H9 (cell line): ENCODE results near the gene EPS8L3. TPM values are rescaled to one million over a fixed set of nuclear protein-coding genes. Genes with fewer than 3 reads are reported as not detected.

Source experiments
- DNase-seq: peaks from one replicate; pipeline ENCODE4 v3.0.0-alpha.2; 2017
- H2AFZ ChIP-seq: one replicate; pipeline ENCODE4 v1.6.1; 2013; ENCODE audit warnings: mild to moderate bottlenecking, low read length, control low read depth, moderate library complexity
- H2AK5ac ChIP-seq: 2 replicates; pipeline ENCODE4 v1.6.1; 2013; ENCODE audit warnings: low read length, control low read depth, mixed read lengths; ENCODE audit not compliant: insufficient read length
- H2BK120ac ChIP-seq: one replicate; pipeline ENCODE4 v1.6.1; 2013; ENCODE audit warnings: low read depth, mild to moderate bottlenecking, low read length, control low read depth, inconsistent platforms; ENCODE audit not compliant: poor library complexity, severe bottlenecking
- H2BK12ac ChIP-seq: 2 replicates; pipeline ENCODE4 v1.6.1; 2013; ENCODE audit warnings: low read length, control low read depth, mixed read lengths, low read depth; ENCODE audit not compliant: insufficient read length
- H2BK15ac ChIP-seq: 2 replicates; pipeline ENCODE4 v1.6.1; 2013; ENCODE audit warnings: low read depth, low read length, control low read depth
- H2BK20ac ChIP-seq: one replicate; pipeline ENCODE4 v1.6.1; 2013; ENCODE audit warnings: low read depth, mild to moderate bottlenecking, low read length, control low read depth, inconsistent platforms; ENCODE audit not compliant: poor library complexity, severe bottlenecking
- H2BK5ac ChIP-seq: 2 replicates; pipeline ENCODE4 v1.6.1; 2013; ENCODE audit warnings: low read length, control low read depth, mixed read lengths; ENCODE audit not compliant: insufficient read length
- H3K14ac ChIP-seq: 2 replicates; pipeline ENCODE4 v1.6.1; 2013; ENCODE audit warnings: low read length, control low read depth; ENCODE audit not compliant: insufficient read depth
- H3K18ac ChIP-seq: 2 replicates; pipeline ENCODE4 v1.6.1; 2013; ENCODE audit warnings: low read depth, mild to moderate bottlenecking, mixed read lengths, low read length, control low read depth; ENCODE audit not compliant: insufficient read length
- H3K23ac ChIP-seq: 2 replicates; pipeline ENCODE4 v1.6.1; 2013; ENCODE audit warnings: low read length, control low read depth, mixed read lengths, low read depth; ENCODE audit not compliant: insufficient read length
- H3K23me2 ChIP-seq: 2 replicates; pipeline ENCODE4 v1.6.1; 2013; ENCODE audit warnings: low read depth, mild to moderate bottlenecking, mixed read lengths, low read length, control low read depth; ENCODE audit not compliant: insufficient read length, poor library complexity, severe bottlenecking
- H3K27ac ChIP-seq: 2 replicates; pipeline ENCODE4 v1.5.1; 2013; ENCODE audit warnings: low read length, control low read depth, mixed read lengths, low read depth; ENCODE audit not compliant: insufficient read length
- H3K27me3 ChIP-seq: 2 replicates; pipeline ENCODE4 v1.6.1; 2013; ENCODE audit warnings: low read length, control low read depth, inconsistent platforms; ENCODE audit not compliant: insufficient read depth
- H3K4ac ChIP-seq: 2 replicates; pipeline ENCODE4 v1.6.1; 2013; ENCODE audit warnings: low read depth, mild to moderate bottlenecking, control low read depth, inconsistent platforms, low read length, moderate library complexity
- H3K4me1 ChIP-seq: 2 replicates; pipeline ENCODE4 v1.6.1; 2013; ENCODE audit warnings: low read length, control low read depth, inconsistent platforms; ENCODE audit not compliant: insufficient read depth
- H3K4me2 ChIP-seq: 2 replicates; pipeline ENCODE4 v1.6.1; 2013; ENCODE audit warnings: low read length, control low read depth, mixed read lengths; ENCODE audit not compliant: insufficient read length, insufficient read depth
- H3K56ac ChIP-seq: 2 replicates; pipeline ENCODE4 v1.6.1; 2013; ENCODE audit warnings: low read depth, mild to moderate bottlenecking, mixed read lengths, low read length, control low read depth; ENCODE audit not compliant: insufficient read length
- H3K79me1 ChIP-seq: 2 replicates; pipeline ENCODE4 v1.6.1; 2013; ENCODE audit warnings: low read depth, mild to moderate bottlenecking, moderate library complexity, low read length, control low read depth, inconsistent platforms; ENCODE audit not compliant: insufficient read depth, poor library complexity, severe bottlenecking
- H3K79me2 ChIP-seq: 2 replicates; pipeline ENCODE4 v1.6.1; 2013; ENCODE audit warnings: low read length, control low read depth, inconsistent platforms; ENCODE audit not compliant: insufficient read depth
- H3K9ac ChIP-seq: 2 replicates; pipeline ENCODE4 v1.6.1; 2013; ENCODE audit warnings: low read length, control low read depth, mixed read lengths; ENCODE audit not compliant: insufficient read length; ENCODE audit errors: extremely low read depth
- H3K9me3 ChIP-seq: one replicate; pipeline ENCODE4 v1.6.1; 2013; ENCODE audit warnings: low read depth, low read length, inconsistent platforms; ENCODE audit not compliant: control insufficient read depth
- H3T11ph ChIP-seq: one replicate; pipeline ENCODE4 v1.6.1; 2013; ENCODE audit warnings: mild to moderate bottlenecking, low read length, control low read depth, inconsistent platforms
- H4K20me1 ChIP-seq: one replicate; pipeline ENCODE4 v1.6.1; 2013; ENCODE audit not compliant: control insufficient read depth, insufficient read length, insufficient read depth
- H4K5ac ChIP-seq: 2 replicates; pipeline ENCODE4 v1.6.1; 2013; ENCODE audit warnings: low read depth, mild to moderate bottlenecking, mixed read lengths, low read length, control low read depth; ENCODE audit not compliant: insufficient read length
- H4K8ac ChIP-seq: replicated peaks from 2 replicates; pipeline ENCODE4 v1.6.1; 2013; ENCODE audit warnings: low read length, control low read depth, mixed read lengths, low read depth; ENCODE audit not compliant: insufficient read length
- H4K91ac ChIP-seq: 2 replicates; pipeline ENCODE4 v1.6.1; 2013; ENCODE audit warnings: low read depth, mild to moderate bottlenecking, moderate library complexity, mixed read lengths, low read length, control low read depth; ENCODE audit not compliant: insufficient read length
- H3K27ac Mint-ChIP-seq, 3 experiments: 2 replicates in 2 of 3; 3 replicates in 1 of 3; pipeline ENCODE4 v1.8.0; 2020 to 2021; ENCODE audit warnings: mixed read lengths in 3 of 3, mild to moderate bottlenecking in 1 of 3, moderate library complexity in 1 of 3
- H3K27me3 Mint-ChIP-seq: 2 replicates; pipeline ENCODE4 v1.8.0; 2021; ENCODE audit warnings: low read depth, mild to moderate bottlenecking, moderate library complexity, mixed read lengths
- H3K36me3 Mint-ChIP-seq, 3 experiments: 2 replicates in 2 of 3; 3 replicates in 1 of 3; pipeline ENCODE4 v1.8.0; 2020 to 2021; ENCODE audit warnings: low read depth in 3 of 3, mixed read lengths in 3 of 3; ENCODE audit not compliant: insufficient read depth in 1 of 3
- H3K4me1 Mint-ChIP-seq, 2 experiments: 2 replicates each; pipeline ENCODE4 v1.8.0; 2020; ENCODE audit warnings: mixed read lengths in 2 of 2
- H3K4me3 Mint-ChIP-seq, 2 experiments: 2 replicates in 1 of 2; 3 replicates in 1 of 2; pipeline ENCODE4 v1.8.0; 2020 to 2021; ENCODE audit warnings: mild to moderate bottlenecking in 2 of 2, mixed read lengths in 2 of 2, moderate library complexity in 1 of 2
- H3K9me3 Mint-ChIP-seq, 2 experiments: 2 replicates in 1 of 2; 3 replicates in 1 of 2; pipeline ENCODE4 v1.8.0; 2020; ENCODE audit warnings: mild to moderate bottlenecking in 2 of 2, mixed read lengths in 2 of 2, moderate library complexity in 1 of 2
- WGBS: extraction: QIAGEN DNeasy Blood & Tissue Kit; methylation state at CpG from one replicate; pipeline ENCODE4 v1.1.7; 2013; ENCODE audit warnings: missing lambda C conversion rate, low lambda C conversion rate, mixed read lengths; ENCODE audit not compliant: insufficient read length; ENCODE audit errors: extremely low coverage; 5-methylcytosine and 5-hydroxymethylcytosine counted together
- total RNA-seq: library from RNA; stranded (reverse); gene quantifications from 2 replicates; pipeline ENCODE4 v1.2.1, GENCODE V29; 2021
- TF ChIP-seq, protein P1 (sequence below): fragments of 200-600 bp; sonication (generic); conservative IDR thresholded peaks from 3 replicates; pipeline ENCODE4 v1.8.0; 2021; ENCODE audit warnings: antibody characterized with exemption, mild to moderate bottlenecking

EPS8L3 gene
- total RNA-seq, 1 experiment from 2014 or later = not detected

DNA sequence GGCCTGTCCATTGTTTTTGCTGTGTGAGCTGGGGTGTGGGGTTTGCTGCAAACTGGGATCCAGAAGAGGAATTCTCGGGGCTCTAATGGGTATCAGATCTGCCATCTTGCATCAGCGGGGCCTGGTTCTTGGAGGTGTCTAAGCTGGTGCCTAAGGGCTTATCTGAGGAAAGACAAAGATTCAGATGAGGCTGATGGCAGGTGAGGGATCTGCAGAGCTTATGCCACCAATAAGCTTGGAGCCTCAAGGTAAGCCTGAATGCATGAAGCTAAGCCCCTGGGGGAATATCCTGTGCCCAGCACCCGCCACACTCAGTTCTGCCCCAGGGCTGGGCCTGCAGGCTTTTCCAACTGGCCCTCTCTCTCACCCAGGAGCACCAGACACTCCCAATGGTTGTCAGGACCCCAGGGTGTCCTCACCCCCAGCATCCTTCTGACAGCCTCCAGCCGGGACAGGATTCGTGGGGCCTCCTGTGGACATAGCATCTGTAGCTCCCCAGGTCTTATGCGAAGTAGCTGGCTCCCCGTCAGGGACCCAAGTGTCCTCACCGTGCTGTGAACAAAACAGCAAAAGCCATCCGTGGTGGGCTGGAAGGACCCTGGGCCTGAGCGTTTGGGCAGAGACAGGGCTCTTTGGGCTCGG, 13.4 kb downstream of the EPS8L3 start:
- Histone ChIP-seq H4K20me1 (no peaks in the 10 kb centered on the region), H3K14ac (0 out of 2 replicates have a peak overlapping the region, but pooled peaks have one; percentile 36), H3T11ph (no peak overlapping the region), H3K4me1 (no peaks in the 10 kb centered on the region), H4K8ac (no peak overlapping the region), H3K79me2 (no peaks in the 10 kb centered on the region), H2BK12ac (no peak overlapping the region), H3K56ac (no peak overlapping the region), H2AFZ (no peak overlapping the region), H4K5ac (no peak overlapping the region), H3K27ac (no peak overlapping the region), H3K27me3 (no peaks in the 10 kb centered on the region), H3K18ac (no peak overlapping the region), H3K23me2 (no peaks in the 10 kb centered on the region), H3K23ac (no peak overlapping the region), H2BK5ac (no peak overlapping the region), H2BK15ac (no peak overlapping the region), H4K91ac (no peak overlapping the region), H3K4me2 (no peak overlapping the region), H3K9me3 (no peaks in the 10 kb centered on the region), H2BK20ac (no peak overlapping the region), H2BK120ac (no peak overlapping the region), H3K4ac (no peak overlapping the region), H3K9ac (no peak overlapping the region), H3K79me1 (no peaks in the 10 kb centered on the region), H2AK5ac (no peak overlapping the region)
- TF ChIP-seq, protein P1, sequence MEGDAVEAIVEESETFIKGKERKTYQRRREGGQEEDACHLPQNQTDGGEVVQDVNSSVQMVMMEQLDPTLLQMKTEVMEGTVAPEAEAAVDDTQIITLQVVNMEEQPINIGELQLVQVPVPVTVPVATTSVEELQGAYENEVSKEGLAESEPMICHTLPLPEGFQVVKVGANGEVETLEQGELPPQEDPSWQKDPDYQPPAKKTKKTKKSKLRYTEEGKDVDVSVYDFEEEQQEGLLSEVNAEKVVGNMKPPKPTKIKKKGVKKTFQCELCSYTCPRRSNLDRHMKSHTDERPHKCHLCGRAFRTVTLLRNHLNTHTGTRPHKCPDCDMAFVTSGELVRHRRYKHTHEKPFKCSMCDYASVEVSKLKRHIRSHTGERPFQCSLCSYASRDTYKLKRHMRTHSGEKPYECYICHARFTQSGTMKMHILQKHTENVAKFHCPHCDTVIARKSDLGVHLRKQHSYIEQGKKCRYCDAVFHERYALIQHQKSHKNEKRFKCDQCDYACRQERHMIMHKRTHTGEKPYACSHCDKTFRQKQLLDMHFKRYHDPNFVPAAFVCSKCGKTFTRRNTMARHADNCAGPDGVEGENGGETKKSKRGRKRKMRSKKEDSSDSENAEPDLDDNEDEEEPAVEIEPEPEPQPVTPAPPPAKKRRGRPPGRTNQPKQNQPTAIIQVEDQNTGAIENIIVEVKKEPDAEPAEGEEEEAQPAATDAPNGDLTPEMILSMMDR = no peak
- DNase-seq = no peak
- H3K27ac Mint-ChIP-seq = no peak overlapping the region
- H3K4me3 Mint-ChIP-seq = no peak overlapping the region
- H3K4me1 Mint-ChIP-seq = no peaks in the 10 kb centered on the region
- WGBS = no CpG with 5 or more reads among the region's 11 CpGs
- H3K27me3 Mint-ChIP-seq = peaks cover 42% of the 10 kb centered on the region
- H3K36me3 Mint-ChIP-seq = peaks cover 3 to 6% (median 4%) of the 10 kb centered on the region in 3 experiments; a peak in 5 of 7 replicates
- peaks cover 18 to 26% of the 10 kb centered on the region in 2 experiments for H3K9me3 Mint-ChIP-seq
